ENCODE data around the gene RNU1-2.
"Not testable (repeated sequence)": the region's sequence is repeated elsewhere in the genome, so short reads cannot be mapped to it uniquely, and the experiment has no call there.

RNU1-2 gene

DNA sequence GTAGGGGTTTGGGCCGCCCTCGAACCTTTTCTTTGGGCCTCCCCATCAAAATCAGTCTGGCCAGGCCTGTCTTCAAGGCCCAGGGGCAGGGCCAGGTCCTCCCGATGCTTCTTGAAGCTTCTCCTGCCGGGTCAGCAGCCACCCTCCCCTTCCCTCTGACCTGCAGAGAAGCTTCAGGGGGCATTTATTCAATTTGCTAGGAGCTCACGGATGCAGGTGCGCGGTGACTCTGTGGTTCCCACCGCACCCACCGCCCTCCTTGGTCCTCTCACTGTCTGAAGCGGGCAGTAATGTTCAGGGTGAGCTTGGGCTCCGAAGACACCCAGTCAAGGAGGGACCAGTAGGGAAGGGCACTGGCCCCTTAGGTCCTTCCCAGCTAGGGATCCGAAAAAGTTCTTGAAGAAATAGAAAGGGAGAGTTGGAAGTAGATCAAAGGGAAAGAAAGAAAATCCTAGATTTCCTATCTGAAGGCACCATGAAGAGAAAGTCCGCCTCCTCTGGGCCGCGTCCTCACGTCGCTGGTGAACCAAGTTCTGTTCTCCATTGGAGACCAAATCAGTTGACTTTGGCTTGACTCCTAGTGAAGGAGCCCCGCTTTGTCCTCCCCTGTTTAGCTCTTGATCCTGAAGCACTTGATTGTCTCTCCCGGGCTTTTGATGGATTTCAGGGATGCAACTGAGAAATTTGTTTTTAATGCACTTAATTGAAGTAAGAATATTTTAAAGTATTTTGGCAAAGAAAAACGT lies 8.7 kb upstream of the RNU1-2 start:
- no peak for DNase-seq (ENCODE audit: low spot score)
- no peak for FAIRE-seq

DNA sequence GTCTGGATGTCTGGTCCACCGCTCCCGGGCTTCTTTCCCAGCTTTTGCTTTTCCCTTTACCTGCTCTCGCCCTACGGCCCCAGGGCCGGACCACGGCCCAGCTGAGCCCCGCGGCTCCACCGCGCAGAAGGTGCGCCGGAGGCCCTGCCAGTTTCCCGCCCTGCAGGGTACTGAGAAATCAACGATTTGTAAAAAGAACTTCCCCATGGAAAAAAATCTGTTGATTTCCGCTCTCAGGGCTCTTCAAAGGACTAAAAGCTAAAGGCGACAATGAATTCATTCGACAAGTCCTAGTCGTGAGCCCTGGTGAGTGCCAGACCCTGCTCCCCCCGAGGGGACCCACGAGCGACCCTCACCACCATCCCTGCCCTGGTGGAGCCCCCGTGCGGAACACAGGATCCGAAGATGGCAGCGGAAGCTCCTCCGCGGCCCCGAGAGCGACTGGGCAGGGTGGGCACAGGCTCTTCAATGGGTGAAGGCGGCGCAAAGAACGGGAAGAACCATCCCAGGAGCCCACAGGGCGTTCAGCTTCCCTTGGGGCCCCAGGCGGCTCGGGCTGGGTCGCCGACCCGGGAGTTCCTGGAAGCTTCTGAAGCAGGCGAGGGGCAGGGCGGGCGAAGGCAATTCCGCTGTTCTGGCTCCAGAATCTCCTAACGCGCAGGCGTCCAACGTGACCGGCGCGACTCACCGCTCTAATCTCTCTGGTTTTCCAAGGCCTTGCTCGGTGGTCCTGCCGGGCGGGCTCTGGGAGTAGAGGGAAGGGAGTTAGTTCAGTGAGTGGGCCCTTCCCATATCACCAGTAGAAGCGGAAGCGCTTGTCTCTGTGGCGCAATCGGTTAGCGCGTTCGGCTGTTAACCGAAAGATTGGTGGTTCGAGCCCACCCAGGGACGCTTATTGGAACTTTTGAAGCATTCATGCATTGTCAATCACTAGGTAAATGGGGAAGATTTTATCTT lies 6.6 kb upstream of the RNU1-2 start:
- peak; percentile 71 for DNase-seq (ENCODE audit: low spot score)
- FAIRE-seq, result no peak

DNA sequence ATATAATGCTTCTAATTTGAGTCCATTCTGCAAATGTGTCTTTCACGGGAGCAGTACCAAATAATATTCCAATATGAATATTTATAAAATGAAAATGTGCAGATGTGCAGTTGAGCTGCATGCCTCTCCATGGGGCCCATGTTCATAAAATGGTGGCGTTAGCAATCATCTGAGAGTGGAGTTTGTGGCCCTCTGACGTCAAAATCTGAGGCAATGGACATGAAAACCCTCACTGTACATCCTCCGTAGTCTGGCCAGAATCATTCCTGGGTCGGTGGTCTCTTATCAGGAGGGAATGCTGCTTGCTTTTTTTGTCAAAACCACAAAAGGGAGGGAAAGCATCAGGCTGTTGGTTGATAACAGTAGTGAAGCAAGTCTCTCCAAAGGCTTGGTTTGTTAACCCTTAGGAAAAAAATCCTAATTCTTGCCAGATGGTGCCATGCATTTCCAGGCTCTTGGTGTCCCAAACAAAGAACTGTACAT lies 5.2 kb upstream of the RNU1-2 start:
- not testable (repeated sequence) for FAIRE-seq

DNA sequence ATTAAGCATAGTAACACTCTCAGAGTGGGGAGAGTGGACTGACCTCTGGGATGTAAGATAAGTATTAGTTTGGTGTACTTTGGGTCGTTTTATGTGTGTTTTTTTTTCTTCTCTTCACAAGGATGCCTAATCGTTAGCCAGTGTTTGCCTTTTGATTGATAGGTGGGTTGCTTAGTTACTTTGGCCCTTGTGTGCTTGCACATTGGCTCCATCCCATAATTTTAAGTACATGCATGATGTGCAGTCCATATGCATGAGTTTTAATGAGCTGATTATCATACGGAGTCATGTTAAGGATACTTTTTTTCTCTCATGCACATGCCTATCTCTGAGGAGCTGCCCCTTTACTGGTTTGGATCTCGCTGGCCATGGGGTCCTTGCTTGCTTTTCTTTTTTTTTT lies 4.7 kb upstream of the RNU1-2 start:
- FAIRE-seq, result not testable (repeated sequence)

More for the DNA sequence above, 5.2 kb upstream of the RNU1-2 start:
- DNase-seq (ENCODE audit: low spot score), result not testable (repeated sequence)

DNA sequence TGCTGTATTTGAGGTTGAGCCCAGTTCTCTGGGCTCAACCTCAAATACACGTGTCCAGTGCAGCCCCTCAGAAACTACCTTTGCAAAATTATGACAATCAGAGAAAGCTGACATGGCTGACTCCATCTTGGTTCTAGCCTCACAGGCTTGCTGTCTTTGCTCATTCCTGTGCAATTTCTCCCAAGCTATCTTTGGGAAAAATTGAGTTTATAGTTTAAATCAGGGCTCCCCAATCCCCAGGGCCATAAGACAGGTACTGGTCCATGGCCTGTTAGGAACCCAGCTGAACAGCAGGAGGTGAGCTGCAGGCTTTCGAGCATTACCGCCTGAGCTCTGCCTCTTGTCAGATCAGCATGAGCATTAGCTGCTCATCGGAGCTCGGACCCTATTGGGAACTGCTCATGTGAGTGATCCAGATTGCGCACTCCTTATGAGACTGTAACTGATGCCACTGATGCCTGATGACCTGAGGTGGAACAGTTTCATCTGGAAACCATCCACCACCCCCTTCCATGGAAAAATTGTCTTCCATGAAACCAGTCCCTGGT lies 2.7 kb upstream of the RNU1-2 start:
- DNase-seq (ENCODE audit: low spot score); FAIRE-seq: not testable (repeated sequence)

More for the DNA sequence above, 4.7 kb upstream of the RNU1-2 start:
- DNase-seq (ENCODE audit: low spot score), result not testable (repeated sequence)

DNA sequence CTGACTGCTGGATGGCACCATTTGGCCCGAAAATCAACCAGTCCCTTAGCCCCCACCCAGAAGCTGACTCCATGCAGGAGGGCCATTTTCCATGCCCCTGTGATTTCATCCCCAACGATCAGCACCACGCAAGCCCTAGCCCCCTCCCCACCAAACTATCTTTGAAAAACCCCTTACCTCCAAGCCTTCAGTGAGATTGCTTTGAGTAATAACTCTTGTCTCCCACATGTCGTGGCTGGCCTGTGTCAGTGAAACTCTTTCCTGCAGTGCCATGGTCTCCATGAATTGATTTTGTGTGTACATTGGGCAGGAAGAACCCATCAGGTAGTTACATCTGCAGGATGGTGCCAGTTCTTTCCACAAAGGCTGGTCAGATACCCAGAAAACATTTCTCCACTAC lies 2.0 kb upstream of the RNU1-2 start:
- DNase-seq (ENCODE audit: low spot score); FAIRE-seq: not testable (repeated sequence)

DNA sequence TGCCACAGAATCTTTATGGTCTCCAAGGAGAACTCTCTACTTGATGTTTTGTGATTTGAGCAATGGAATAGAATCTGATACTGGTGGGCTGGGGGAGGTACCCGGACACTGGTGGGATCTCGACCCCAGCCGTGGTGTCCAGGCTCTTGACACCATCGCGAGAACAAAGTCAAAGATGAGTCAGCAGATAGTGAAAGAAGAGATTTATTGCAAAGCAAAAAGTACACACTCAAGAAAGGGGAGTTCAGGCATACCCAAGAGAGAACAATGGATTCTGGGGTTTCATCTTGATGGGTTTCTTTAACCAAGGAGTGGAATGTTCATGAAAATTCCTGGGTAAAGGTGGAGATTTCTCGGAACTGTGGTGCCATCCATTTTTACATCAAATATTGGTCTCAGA lies 1.4 kb upstream of the RNU1-2 start:
- DNase-seq (ENCODE audit: low spot score); FAIRE-seq: not testable (repeated sequence)

DNA sequence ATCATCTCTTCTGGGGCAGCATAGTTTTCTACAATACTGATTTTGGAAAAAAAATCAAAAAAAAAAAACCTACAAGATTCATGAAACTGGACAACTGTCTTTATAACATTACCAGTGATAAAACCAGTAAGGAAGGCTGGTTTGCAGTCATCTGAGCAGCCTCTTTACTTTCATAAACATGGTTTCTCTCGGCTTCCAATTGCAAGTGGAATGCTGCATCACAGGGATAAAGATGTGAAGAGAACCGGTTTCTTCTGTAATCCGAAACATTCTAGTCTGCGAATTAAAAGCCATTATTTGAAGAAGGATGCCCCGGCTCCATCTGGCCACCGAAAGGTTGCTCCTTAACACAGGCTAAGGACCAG lies 565 bp upstream of the RNU1-2 start:
- not testable (repeated sequence) for DNase-seq (ENCODE audit: low spot score); FAIRE-seq

DNA sequence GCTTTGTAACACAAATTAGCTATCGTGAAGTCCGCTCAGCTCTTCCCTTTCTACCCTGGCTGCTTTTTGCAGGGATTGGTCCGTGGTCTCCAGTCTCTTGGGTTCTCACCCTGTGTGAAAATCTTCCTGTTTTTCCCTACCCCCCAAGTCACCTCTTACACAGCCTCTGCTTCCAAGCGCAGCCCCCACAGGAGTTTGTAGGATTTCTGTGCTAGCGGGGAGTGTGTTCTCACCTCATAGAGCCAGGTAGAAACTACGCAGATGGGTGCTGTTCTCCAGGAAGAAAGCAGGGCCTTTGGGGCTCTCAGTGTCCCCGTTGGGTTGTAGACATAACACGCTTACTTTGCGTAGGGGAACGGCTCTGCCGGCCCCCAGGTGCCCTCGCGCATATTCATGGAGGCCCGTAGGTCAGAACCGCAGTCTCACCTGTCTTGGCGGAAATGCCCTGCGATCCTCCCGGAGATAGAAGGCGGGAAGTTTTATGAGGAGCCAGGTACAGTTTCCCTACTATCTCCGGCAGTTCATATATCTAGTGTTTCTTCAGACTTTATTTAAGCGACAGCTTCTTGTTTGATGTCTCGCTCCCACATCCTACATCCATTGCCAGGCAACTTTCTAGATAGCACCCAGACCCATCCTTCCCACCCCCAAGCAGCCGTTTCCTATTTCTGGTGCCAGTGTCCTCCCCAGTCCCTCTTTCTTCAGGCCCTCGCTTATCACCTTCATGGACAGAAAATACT lies 706 bp downstream of the RNU1-2 start:
- FAIRE-seq (peak; percentile 92), DNase-seq (ENCODE audit: low spot score) (peak; percentile 99)

DNA sequence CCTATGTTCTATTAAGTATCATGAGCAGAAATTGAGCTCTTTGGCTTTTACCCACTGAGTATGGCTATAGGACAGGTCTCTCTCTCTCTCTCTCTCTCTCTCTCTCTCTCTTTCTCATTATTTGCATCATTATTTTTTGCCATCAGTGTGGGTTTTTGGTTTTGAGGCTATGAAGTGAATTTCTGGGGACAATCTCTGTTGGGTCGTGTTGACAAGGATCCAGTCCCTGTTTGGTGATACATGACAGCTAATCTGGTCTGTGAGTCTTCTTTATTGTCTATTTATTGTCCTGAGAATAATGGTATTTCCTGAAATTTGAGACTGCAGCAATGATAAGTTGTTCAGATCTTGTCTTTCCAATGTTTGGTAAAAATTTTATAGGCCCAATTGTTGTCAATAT lies 1.9 kb downstream of the RNU1-2 start:
- not testable (repeated sequence) for DNase-seq (ENCODE audit: low spot score); FAIRE-seq

DNA sequence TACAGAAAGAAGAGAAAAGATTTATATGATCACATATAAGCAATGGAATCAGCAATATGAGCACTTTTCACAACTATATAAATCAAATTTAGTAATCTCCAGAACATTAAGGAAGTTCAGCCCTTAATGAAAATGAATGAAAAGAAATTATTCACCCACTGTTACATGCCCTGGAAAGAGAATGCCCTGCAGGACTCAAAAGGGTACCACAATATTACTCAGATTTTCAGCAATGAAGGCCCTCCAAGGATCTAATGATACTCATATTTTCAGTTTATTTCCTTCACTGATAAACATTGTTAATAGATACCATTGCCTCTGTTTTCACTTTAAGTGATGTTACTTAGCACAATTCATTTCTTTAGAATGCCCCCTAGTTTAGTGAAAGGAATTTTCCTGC lies 2.5 kb downstream of the RNU1-2 start:
- DNase-seq (ENCODE audit: low spot score); FAIRE-seq: not testable (repeated sequence)

DNA sequence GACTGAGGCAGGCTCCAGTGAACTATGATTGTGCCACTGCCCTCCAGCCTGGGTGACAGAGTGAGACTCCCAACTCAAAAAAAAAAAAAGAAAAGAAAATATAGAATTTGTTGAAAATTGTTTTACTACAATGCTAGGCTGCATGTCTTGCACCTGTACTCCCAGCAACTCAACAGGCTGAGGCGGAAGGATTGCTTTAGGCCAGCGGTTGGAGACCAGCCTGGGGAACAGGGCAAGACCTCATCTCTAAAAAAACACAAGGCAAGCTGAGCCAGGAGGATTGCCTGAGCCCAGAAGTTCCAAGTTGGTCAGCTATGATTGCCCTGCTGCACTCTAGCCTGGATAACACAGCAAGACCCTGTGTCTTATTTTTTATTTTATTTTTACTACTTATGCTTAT lies 3.2 kb downstream of the RNU1-2 start:
- FAIRE-seq; DNase-seq (ENCODE audit: low spot score): not testable (repeated sequence)

DNA sequence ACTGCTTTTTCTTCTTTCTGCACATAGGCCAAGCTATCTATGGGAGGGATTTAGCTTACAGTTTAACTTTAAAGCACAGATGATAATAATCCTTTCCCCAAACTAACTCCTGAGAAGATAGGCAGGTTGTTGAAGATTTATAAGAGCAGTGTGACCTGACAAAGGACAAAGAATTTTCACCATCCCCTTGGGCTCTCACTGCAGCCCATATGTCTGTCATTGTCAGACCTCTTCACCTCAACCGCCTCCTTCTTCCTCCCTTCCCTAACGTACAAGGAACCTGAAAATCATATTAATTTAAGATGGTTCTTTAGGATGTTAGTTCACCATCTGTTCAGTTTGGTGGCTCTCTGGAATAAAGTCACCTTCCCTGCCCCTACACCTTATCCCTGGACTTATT lies 5.0 kb downstream of the RNU1-2 start:
- FAIRE-seq, result no peak
- DNase-seq (ENCODE audit: low spot score), result no peak

DNA sequence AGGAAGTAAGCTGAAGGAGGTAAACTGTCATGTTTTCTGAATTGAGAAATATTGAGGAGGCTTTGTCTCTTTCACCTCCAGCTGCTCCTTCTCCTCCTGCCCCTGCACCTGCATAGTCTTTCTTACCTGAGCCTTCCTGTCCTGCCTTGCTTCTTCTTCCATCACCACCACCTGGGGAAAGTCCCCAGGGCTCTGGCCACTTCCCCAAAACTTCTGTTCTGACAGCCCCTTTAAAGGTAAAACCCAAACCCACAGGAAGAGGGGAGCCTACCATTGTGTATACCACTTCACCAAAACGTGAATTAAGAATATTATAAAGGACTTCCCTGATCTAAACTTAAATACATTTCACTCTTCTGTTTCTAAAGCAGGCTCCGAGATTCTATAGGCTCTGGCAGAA lies 5.6 kb downstream of the RNU1-2 start:
- not testable (repeated sequence) for FAIRE-seq; DNase-seq (ENCODE audit: low spot score)

DNA sequence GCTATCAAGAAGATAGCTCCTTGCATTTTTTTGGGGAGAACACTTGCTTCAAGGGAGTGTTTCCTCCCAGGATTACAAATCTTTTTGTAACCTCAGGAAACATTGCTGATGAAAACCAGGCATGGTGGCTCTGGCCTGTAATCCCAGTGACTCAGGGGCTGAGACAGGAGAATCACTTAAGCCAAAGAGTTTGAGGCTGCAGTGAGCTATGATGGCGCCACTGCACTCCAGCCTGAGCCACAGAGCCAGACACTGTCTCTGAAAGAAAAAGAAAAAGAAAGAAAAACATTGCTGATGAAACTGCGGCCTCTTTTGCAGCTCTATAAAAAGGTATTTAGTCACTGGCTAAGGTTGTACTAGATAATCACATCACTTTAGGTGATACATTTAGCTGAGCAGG lies 7.3 kb downstream of the RNU1-2 start:
- FAIRE-seq (no peak), DNase-seq (ENCODE audit: low spot score) (peak; percentile 45)

DNA sequence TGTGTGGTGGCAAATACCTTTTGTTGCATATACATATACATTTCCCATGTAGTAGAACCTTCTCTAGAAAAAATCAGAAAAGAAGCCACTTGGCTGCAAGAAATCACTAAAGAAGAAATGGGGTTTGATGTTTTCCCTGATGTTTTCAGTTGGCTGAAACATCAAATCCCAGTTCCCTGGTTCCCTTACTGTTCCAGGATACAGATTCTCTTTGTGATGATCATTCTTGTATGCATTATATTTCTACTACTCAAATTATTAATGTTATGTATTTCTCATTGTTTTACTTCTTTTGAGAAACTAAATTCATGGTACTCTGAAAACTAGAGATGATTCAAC lies 7.6 kb downstream of the RNU1-2 start:
- FAIRE-seq, result no peak
- DNase-seq (ENCODE audit: low spot score), result no peak

DNA sequence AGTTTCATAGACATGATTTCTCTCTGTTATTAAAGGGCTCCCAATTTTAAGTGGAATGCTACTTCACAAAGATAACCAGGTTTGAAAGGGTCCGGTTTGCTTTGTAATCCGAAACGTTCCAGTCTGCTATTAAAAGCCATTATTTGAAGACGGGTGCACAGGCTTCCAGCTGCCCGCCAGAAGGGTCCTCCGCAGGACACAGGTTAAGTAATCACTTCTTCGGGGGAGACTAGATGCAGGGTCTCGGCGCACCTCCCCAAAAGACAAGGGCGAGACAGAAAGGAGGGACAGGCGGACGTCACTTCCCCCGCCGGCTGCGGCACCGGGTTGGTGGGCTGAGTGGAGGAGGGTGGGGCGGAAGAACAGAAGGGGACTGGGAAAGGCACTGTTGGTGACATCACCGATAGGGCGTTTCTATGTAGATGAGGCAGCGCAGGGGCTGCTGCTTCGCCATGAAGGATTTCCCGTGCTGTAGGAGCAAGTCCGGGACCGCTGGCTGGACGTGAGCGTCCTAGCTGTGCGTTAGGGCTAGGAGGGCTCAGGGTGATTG lies 8.9 kb downstream of the RNU1-2 start:
- DNase-seq (ENCODE audit: low spot score), result peak; percentile 99
- FAIRE-seq, result peak; percentile 88

DNA sequence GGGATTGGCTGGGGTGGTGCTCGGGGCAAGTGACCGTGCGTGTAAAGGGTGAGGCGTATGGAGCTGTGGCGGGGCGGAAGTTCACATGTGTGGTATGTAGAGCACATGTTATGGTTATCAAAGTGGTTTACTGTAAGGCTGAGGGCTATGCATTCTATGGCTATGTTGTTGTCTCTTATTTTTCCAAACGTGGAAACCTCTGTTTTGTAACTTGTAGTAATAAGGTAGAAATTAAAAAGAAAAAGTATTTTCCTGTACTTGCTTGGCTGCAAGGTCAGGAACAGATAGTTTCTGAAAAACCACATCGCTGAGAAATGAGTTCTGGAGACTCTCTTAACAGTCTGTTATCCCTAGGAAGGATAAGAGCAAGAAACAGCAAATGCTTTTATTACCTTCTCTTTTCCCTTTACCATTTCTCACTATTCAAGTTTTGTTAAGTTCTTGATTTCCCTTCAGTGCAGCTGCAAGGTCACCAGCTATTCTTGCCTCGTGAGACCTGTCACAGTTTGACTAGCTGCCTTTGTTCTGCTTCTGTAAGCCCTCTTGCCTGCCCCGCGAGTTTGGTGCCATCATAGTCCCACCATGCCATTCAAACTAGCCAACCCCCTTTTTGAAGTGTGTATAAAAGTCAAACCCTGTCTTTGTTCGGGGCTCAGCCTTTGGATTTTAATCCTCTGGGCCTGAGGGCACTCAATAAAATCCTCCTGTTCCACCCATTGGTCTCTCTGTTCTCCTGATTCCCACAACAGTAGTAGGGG lies 9.5 kb downstream of the RNU1-2 start:
- peak; percentile 88 for FAIRE-seq
- peak; percentile 99 for DNase-seq (ENCODE audit: low spot score)

DNA sequence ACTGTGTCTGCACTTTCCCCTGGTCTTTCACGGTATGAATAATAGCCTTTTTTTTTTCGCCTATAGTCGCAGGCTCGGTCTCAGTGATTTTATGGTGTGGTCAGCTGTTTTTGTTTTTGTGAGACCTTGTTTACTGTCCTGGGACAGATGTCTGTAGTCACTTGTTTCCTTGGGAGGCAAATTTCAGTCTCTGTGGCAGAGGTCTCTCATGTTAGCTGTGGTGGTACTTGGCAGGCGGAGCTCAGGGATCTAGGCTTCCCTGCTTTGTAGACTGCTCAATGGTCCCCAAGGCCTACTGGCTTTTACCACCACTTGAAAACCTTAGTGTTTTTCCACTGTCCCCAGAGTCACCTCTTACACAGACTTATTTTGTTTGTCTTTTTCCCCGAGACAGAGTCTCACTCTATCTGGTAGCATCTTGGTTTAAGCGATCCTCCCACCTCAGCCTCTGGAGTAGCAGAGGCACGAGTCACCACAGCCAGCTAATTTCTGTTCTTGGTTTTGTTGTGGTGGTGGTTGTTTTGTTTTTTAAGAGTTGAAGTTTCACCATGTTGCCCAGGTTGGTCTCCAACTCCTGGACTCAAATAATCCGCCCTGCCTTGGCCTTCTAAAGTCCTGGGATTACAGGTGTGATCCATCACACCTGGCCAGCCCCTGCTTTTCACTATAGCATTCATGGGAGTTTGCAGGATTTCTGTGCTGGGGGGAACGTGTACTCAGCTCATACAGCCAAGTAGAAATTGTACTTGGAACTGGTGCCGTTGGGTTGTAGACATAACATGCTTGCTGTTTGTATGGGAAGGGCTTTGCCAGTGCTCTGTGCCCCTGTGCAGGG lies 10.3 kb downstream of the RNU1-2 start:
- DNase-seq (ENCODE audit: low spot score), result peak; percentile 55
- no peak for FAIRE-seq
